ENCODE data around the gene FUBP3.

DNA sequence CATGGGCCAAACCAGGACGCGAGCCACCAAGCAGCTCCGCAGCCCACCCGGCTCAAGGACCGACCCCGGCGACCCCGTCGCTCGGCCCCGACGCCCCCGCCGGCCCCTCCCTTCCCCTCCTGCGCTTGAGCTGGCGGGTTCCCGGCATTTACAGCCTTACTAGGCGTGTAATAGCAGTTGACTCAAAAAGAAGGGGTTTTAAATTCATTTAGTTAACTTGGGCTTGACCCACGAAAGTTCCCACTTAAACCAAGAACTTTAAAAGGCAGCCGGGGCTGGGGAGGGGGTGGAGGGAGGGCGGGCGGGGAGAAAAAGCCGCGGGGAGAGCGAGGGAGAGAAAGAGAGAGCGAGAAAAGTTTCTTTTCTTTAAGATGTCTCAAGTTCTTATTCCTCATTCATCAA, 85.7 kb downstream of the FUBP3 start:
- TF ChIP-seq POLR2A (IDR thresholded peaks at IDR 0.05), result no peak
- TF ChIP-seq, protein P1, sequence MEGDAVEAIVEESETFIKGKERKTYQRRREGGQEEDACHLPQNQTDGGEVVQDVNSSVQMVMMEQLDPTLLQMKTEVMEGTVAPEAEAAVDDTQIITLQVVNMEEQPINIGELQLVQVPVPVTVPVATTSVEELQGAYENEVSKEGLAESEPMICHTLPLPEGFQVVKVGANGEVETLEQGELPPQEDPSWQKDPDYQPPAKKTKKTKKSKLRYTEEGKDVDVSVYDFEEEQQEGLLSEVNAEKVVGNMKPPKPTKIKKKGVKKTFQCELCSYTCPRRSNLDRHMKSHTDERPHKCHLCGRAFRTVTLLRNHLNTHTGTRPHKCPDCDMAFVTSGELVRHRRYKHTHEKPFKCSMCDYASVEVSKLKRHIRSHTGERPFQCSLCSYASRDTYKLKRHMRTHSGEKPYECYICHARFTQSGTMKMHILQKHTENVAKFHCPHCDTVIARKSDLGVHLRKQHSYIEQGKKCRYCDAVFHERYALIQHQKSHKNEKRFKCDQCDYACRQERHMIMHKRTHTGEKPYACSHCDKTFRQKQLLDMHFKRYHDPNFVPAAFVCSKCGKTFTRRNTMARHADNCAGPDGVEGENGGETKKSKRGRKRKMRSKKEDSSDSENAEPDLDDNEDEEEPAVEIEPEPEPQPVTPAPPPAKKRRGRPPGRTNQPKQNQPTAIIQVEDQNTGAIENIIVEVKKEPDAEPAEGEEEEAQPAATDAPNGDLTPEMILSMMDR (IDR thresholded peaks at IDR 0.05), result no peak

All from thyroid gland (tissue), 4 donors.